Type B pancreatic cell (in vitro differentiated cells): ENCODE data around the gene WDR5B. TPM values are rescaled to one million over a fixed set of nuclear protein-coding genes. Genes with fewer than 3 reads are reported as not detected.

Experiments
- DNase-seq: peaks from one replicate; pipeline ENCODE4 v3.0.0; 2021; ENCODE audit warnings: mixed read lengths; ENCODE audit not compliant: unreplicated experiment; ENCODE audit errors: extremely low spot score
- H3K27ac Mint-ChIP-seq: 2 replicates; pipeline ENCODE4 v1.8.0; 2021; ENCODE audit warnings: mild to moderate bottlenecking, mixed read lengths
- H3K27me3 Mint-ChIP-seq: 2 replicates; pipeline ENCODE4 v1.8.0; 2021; ENCODE audit warnings: mixed read lengths
- H3K36me3 Mint-ChIP-seq: 2 replicates; pipeline ENCODE4 v1.8.0; 2021; ENCODE audit warnings: mixed read lengths
- H3K4me1 Mint-ChIP-seq: one replicate; pipeline ENCODE4 v1.8.0; 2021; ENCODE audit warnings: mixed read lengths; ENCODE audit not compliant: unreplicated experiment
- H3K4me3 Mint-ChIP-seq: 2 replicates; pipeline ENCODE4 v1.8.0; 2021; ENCODE audit warnings: mild to moderate bottlenecking, mixed read lengths
- H3K9me3 Mint-ChIP-seq: 2 replicates; pipeline ENCODE4 v1.8.0; 2021; ENCODE audit warnings: mixed read lengths
- CTCF ChIP-seq: fragments of 200-600 bp; sonication (generic); conservative IDR thresholded peaks from 2 replicates; pipeline ENCODE4 v1.5.0; 2021; ENCODE audit warnings: antibody characterized with exemption, mild to moderate bottlenecking
- total RNA-seq: library from RNA; stranded (reverse); gene quantifications from 2 replicates; pipeline ENCODE4 v1.2.1, GENCODE V29; 2021; ENCODE audit warnings: low replicate concordance

Gene WDR5B
- total RNA-seq, 1 donor from 2014 or later: 8.2 TPM

GRCh38 chr3:122387709-122388108, 28.2 kb downstream of the WDR5B start:
- Mint-ChIP-seq H3K4me1 (peaks cover 3% of the 10 kb centered on the region), H3K4me3 (peak overlapping the region; percentile 16), H3K9me3 (no peaks in the 10 kb centered on the region), H3K27me3 (no peaks in the 10 kb centered on the region), H3K36me3 (peaks cover 12% of the 10 kb centered on the region), H3K27ac (no peak overlapping the region)
- no peak for TF ChIP-seq CTCF
- DNase-seq: no peak

GRCh38 chr3:122383771-122384697, 31.8 kb downstream of the WDR5B start, which contains the start of gene FAM162A:
TSS of gene FAM162A (plus strand) at chr3:122384182. CDS start at chr3:122384266, 84 bp downstream.
- peak; percentile 93 for DNase-seq
- H3K4me3 Mint-ChIP-seq: peak within 1 kb of the TSS; percentile 93
- H3K4me1 Mint-ChIP-seq: peaks cover 3% of the 10 kb centered on the region
- TF ChIP-seq CTCF: peak; percentile 68
- peaks cover 12% of the 10 kb centered on the region for H3K36me3 Mint-ChIP-seq
- no peaks in the 10 kb centered on the region for H3K9me3 Mint-ChIP-seq
- peak within 1 kb of the TSS; percentile 95 for H3K27ac Mint-ChIP-seq
- no peaks in the 10 kb centered on the region for H3K27me3 Mint-ChIP-seq

- H3K27ac Mint-ChIP-seq: peak within 1 kb of the TSS; percentile 95
- H3K36me3 Mint-ChIP-seq: peaks cover 8% of the 10 kb centered on the region
- H3K4me1 Mint-ChIP-seq: peaks cover 3% of the 10 kb centered on the region
- peak; percentile 84 for DNase-seq
- H3K4me3 Mint-ChIP-seq: peak within 1 kb of the TSS; percentile 93
- H3K9me3 Mint-ChIP-seq: no peaks in the 10 kb centered on the region
- TF ChIP-seq CTCF: no peak
- no peaks in the 10 kb centered on the region for H3K27me3 Mint-ChIP-seq
Observed at GRCh38 chr3:122382888-122383666, 32.8 kb downstream of the WDR5B start, which contains the start of gene MIX23. TSS of gene MIX23 (minus strand) at chr3:122383231. CDS start at chr3:122383224, 7 bp downstream.

GRCh38 chr3:122377975-122378374, 37.9 kb downstream of the WDR5B start:
- Mint-ChIP-seq H3K27me3 (no peaks in the 10 kb centered on the region), H3K4me3 (no peak overlapping the region), H3K4me1 (no peaks in the 10 kb centered on the region), H3K27ac (no peak overlapping the region), H3K36me3 (peaks cover 12% of the 10 kb centered on the region), H3K9me3 (no peaks in the 10 kb centered on the region)
- no peak for TF ChIP-seq CTCF
- DNase-seq: no peak

- H3K27me3 Mint-ChIP-seq: no peaks in the 10 kb centered on the region
- TF ChIP-seq CTCF: no peak
- no peak overlapping the region for H3K4me3 Mint-ChIP-seq
- no peak overlapping the region for H3K27ac Mint-ChIP-seq
- H3K9me3 Mint-ChIP-seq: no peaks in the 10 kb centered on the region
- peaks cover 15% of the 10 kb centered on the region for H3K36me3 Mint-ChIP-seq
- DNase-seq: no peak
- H3K4me1 Mint-ChIP-seq: no peaks in the 10 kb centered on the region
Observed at GRCh38 chr3:122374034-122374433, 41.8 kb downstream of the WDR5B start.
